Testis (tissue), 3 donors: ENCODE measurements around the gene C2CD4A. TPM values are rescaled to one million over a fixed set of nuclear protein-coding genes. Genes with fewer than 3 reads are reported as not detected.

Experiments used
- DNase-seq: peaks from one replicate; pipeline ENCODE4 v3.0.0-alpha.2; 2019
- H3K27ac ChIP-seq, 2 donors: fragments of 200-600 bp; sonication (generic); one replicate each; pipeline ENCODE4 v1.5.1; 2019
- H3K27me3 ChIP-seq: fragments of 200-600 bp; sonication (generic); one replicate; pipeline ENCODE4 v1.5.1; 2019
- H3K36me3 ChIP-seq: fragments of 200-600 bp; sonication (generic); one replicate; pipeline ENCODE4 v1.5.1; 2017; ENCODE audit warnings: low read depth; ENCODE audit errors: missing control alignments
- H3K4me1 ChIP-seq: fragments of 200-600 bp; sonication (generic); one replicate; pipeline ENCODE4 v1.5.1; 2019
- H3K4me3 ChIP-seq, 2 donors: fragments of 200-600 bp; sonication (generic); one replicate each; pipeline ENCODE4 v1.5.1; 2017 to 2019
- H3K9me3 ChIP-seq: fragments of 200-600 bp; sonication (generic); one replicate; pipeline ENCODE4 v1.5.1; 2017
- POLR2A ChIP-seq: fragments of 450-650 bp; IDR thresholded peaks from one replicate; pipeline ENCODE4 v1.6.1; 2017; ENCODE audit warnings: antibody characterized with exemption, mild to moderate bottlenecking, moderate library complexity
- WGBS, 2 donors: methylation state at CpG; one replicate each; pipeline ENCODE4 v1.1.5; 2018; 5-methylcytosine and 5-hydroxymethylcytosine counted together
- intact Hi-C: fragments of 100-400 bp; cut with DNase I; formaldehyde crosslinking; loops from one replicate; pipeline ENCODE4 v1.15.1; 2023; ENCODE audit warnings: low total_unique reads
- polyA plus RNA-seq: library from polyadenylated mRNA; stranded (reverse); fragments of 350-450 nt; fragmentation: Illumina TruSeq; extraction: RNeasy Lipid Tissue Mini Kit (QIAGEN cat#74804); gene quantifications from one replicate; pipeline ENCODE4 v1.2.3, GENCODE V29; 2014; ENCODE audit warnings: low read depth, low replicate concordance; ENCODE audit not compliant: insufficient read depth
- total RNA-seq, 2 donors: library from RNA; depleted of rRNA; stranded (reverse); fragments of >200 nt; gene quantifications; one replicate each; pipeline ENCODE4 v1.2.3, GENCODE V29; 2016
- TF ChIP-seq, protein P1 (sequence below), 3 experiments: fragments of 450-650 bp in 2 of 3; fragments of 200-600 bp in 1 of 3; sonication (generic) in 1 of 3; IDR thresholded peaks; one replicate each; pipeline ENCODE4 v1.5.1; 2016 to 2019; ENCODE audit warnings: antibody characterized with exemption in 3 of 3, mild to moderate bottlenecking in 2 of 3, moderate library complexity in 1 of 3

C2CD4A gene
- total and polyA plus RNA-seq, 3 donors from 2014 or later, result 0.08 to 0.39 (median 0.12) TPM

- DNase-seq, result no peak
- intact Hi-C loops, result no loop called here
- Histone ChIP-seq H3K4me3 (no peak overlapping the region), H3K27ac (no peak overlapping the region), H3K36me3 (no peaks in the 10 kb centered on the region), H3K4me1 (no peaks in the 10 kb centered on the region), H3K9me3 (no peaks in the 10 kb centered on the region), H3K27me3 (no peaks in the 10 kb centered on the region)
- TF ChIP-seq, protein P1, sequence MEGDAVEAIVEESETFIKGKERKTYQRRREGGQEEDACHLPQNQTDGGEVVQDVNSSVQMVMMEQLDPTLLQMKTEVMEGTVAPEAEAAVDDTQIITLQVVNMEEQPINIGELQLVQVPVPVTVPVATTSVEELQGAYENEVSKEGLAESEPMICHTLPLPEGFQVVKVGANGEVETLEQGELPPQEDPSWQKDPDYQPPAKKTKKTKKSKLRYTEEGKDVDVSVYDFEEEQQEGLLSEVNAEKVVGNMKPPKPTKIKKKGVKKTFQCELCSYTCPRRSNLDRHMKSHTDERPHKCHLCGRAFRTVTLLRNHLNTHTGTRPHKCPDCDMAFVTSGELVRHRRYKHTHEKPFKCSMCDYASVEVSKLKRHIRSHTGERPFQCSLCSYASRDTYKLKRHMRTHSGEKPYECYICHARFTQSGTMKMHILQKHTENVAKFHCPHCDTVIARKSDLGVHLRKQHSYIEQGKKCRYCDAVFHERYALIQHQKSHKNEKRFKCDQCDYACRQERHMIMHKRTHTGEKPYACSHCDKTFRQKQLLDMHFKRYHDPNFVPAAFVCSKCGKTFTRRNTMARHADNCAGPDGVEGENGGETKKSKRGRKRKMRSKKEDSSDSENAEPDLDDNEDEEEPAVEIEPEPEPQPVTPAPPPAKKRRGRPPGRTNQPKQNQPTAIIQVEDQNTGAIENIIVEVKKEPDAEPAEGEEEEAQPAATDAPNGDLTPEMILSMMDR (IDR thresholded peaks at IDR 0.05), result no peak
- TF ChIP-seq POLR2A, result no peak
- WGBS, 2 donors, result 69 to 91% methylated on average over 2 of the region's 2 CpGs
Observed at GRCh38 chr15:62107571-62108121, 40.9 kb downstream of the C2CD4A start.

GRCh38 chr15:62108411-62108810 is 41.6 kb downstream of the C2CD4A start:
- H3K36me3 ChIP-seq, result no peaks in the 10 kb centered on the region
- H3K4me3 ChIP-seq, result no peak overlapping the region
- H3K27me3 ChIP-seq, result no peaks in the 10 kb centered on the region
- TF ChIP-seq POLR2A, result no peak
- TF ChIP-seq, protein P1 (IDR thresholded peaks at IDR 0.05), result no peak
- DNase-seq, result no peak
- no peaks in the 10 kb centered on the region for H3K4me1 ChIP-seq
- 59 to 65% methylated on average over 2 of the region's 2 CpGs for WGBS, 2 donors
- no peaks in the 10 kb centered on the region for H3K9me3 ChIP-seq
- no peak overlapping the region for H3K27ac ChIP-seq
- intact Hi-C loops, result no loop called here

DNA sequence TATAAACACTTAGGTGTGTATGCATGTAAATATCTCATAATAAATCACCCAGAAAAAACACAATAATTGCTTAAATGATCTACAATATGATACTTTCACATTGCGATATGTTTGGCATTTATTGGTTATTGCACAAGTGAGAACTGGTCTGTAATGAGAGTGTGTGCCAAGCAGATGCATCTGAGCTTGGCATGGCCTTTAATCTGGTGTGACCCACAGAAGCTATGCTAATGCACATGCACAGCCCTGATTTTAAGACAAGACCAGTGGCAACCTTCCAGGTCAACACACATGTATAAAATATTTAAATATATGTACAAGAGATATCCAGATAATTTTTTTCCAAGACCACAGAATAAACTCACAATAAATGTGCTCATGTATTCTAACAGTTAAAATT is 42.7 kb downstream of the C2CD4A start:
- intact Hi-C loops, result no loop called here
- no peaks in the 10 kb centered on the region for H3K36me3 ChIP-seq
- TF ChIP-seq, protein P1 (IDR thresholded peaks at IDR 0.05), result no peak
- TF ChIP-seq POLR2A, result no peak
- no peak overlapping the region for H3K4me3 ChIP-seq
- H3K4me1 ChIP-seq, result no peaks in the 10 kb centered on the region
- no peak for DNase-seq
- no peaks in the 10 kb centered on the region for H3K27me3 ChIP-seq
- 88 to 97% methylated on average over 1 of the region's 1 CpG for WGBS, 2 donors
- H3K27ac ChIP-seq, result no peak overlapping the region
- H3K9me3 ChIP-seq, result no peaks in the 10 kb centered on the region

GRCh38 chr15:62109982-62110851 is 43.4 kb downstream of the C2CD4A start:
- Histone ChIP-seq H3K9me3 (no peaks in the 10 kb centered on the region), H3K27ac (no peak overlapping the region), H3K36me3 (no peaks in the 10 kb centered on the region), H3K4me3 (no peak overlapping the region), H3K4me1 (no peaks in the 10 kb centered on the region), H3K27me3 (no peaks in the 10 kb centered on the region)
- no peak for DNase-seq
- no peak for TF ChIP-seq POLR2A
- TF ChIP-seq, protein P1 (IDR thresholded peaks at IDR 0.05), result no peak
- WGBS, 2 donors, result 68% methylated on average over 6 of the region's 6 CpGs
- intact Hi-C loops, result no loop called here
